Measurements from ENCODE around the gene TRIP11. TPM values are rescaled to one million over a fixed set of nuclear protein-coding genes. Genes with fewer than 3 reads are reported as not detected.

The TRIP11 gene
- 37.8 and 45.1 TPM in 2 replicates for total RNA-seq

DNA sequence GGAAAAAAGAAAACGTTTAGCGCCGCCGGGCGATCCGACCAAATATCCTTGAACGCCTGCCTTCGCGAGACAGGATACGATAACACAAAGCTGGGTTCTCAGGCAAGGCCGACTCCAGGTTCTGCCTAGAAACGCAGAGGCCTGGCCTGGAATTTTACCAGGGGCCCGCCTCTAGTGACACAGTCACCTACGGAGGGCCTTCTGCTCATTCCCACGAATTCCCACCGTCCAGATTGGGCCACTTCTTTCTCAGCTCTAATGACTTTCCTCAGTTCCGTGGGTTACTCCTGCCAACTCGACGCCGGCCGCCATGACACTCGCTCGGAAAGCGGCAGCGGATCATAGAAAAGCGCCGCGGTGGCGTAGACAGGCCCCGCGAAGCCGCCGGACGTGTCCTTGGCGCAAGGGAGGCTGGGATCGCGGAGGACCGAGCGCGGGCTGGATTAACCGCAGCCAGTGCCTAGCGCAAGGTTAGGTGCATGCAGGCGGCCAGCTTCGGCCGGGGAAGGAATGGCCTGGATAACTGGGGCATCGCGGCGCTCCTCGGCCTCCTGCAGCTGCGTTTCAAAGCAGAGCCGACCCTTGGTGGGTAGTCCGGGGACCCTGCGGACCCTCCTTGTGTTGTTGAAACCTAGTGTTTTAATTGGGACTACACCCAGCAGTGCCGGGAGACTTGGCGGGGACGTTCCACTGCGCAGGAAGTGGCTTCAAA lies at the start of gene TRIP11:
Gene TRIP11, minus strand, starts transcription at position 341 of the 712 bp plus-strand sequence. CDS start 374 bp downstream, outside the sequence.

DNA sequence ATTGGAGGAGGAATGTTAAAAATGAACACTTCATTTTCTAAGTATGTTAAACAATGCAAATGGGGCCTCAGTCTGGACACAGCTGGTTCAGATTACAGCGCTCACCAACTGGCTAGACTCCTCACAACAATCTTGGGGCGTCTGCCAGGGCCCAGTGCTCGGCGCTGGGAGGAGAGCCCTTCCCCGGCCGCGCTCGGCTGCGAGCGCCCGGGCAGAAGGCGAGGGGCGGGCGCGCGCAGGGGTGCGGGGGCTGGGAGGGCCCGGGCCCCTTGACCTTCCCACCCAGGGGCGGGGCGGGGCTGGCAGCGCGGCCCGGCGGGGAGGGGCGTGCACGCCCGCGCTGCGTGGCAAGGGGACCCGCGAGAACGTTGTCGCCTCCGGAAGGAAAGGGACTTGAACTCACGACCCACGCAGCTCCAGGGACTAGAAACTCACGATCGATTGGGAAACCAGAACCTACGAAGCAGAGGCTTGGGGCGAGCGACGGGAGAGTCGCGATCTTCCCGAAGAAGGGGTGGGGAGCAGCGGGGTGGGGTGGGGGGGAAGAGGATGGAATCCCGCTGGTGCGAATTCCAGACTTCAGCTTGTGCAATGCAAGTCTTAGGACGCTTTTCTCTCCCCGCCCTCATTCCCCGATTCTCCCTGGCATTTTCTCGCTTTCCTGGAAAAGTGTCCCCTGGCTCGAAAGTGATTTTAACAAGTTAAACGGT lies 92.2 kb downstream of the TRIP11 start, which contains the start of gene FBLN5:
Gene FBLN5, minus strand, starts transcription at position 220 of the 710 bp plus-strand sequence. CDS start 465 bp downstream, outside the sequence.

Other genes starting within 250 kb of the TRIP11 start
- gene TC2N, start 172.5 kb downstream of the TRIP11 start, total RNA-seq, result 0.19 and 0.56 TPM in 2 replicates
- 3.8 and 17.8 TPM in 2 replicates for gene FBLN5, start 92.4 kb downstream of the TRIP11 start, total RNA-seq
- 40.3 and 42.8 TPM in 2 replicates for gene ATXN3, start 66.5 kb upstream of the TRIP11 start, total RNA-seq
- gene NDUFB1, start 81.6 kb upstream of the TRIP11 start, total RNA-seq, result 204 and 209 TPM in 2 replicates
- gene CPSF2, start 81.9 kb upstream of the TRIP11 start, total RNA-seq, result 48.5 and 66.9 TPM in 2 replicates